HUDEP-2 (cell line): ENCODE data around the gene IHH.
A peak's percentile ranks its signal among the peaks of the same experiment; 100 is the strongest.

ENCODE experiments used
- DNase-seq, 76 experiments: peaks; one replicate each; lab custom pipeline; 2025; ENCODE audit not compliant: unreplicated experiment in 76 of 76; lab: John Stamatoyannopoulos, UW

IHH gene

DNA sequence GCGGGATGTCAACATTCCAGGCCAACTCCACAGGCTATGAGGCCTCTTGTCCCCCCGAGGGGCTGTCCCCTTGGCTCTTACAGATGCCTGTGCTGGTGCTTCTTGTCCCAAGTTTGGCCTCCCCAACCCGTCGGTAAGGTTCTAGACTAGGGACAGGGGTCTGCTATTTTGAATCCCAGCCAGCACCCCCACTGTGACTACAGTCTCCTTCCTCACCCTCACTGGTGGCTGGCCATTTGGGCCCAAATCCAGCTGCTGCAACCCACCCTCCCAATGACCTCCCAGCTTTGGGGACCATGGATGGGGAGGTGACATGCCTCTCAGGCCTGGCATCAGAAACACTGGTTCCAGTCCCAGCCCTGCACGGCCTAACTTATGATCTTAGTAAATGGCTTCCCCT is 38.1 kb downstream of the IHH start:
- no peak for DNase-seq

DNA sequence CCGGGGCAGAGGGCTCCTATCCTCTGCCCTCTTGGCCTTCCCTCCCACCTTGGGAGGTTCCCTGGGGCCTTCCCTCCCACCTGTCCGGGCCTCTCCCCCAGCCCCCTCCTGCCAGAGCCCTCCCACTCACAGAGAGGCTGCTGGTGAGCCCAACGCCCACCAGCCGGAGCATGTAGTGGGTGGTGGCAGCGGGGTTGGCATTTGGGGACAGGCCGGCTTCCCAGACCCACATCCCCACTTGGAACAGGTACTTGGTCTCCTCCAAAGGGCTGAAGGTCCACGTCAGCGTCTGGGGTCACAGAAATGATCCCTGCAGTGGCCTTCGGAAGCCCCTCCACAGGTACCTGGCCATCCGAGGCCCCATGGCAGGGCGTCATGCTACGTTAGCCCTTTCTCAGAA is 38.7 kb downstream of the IHH start:
- no peak for DNase-seq

DNA sequence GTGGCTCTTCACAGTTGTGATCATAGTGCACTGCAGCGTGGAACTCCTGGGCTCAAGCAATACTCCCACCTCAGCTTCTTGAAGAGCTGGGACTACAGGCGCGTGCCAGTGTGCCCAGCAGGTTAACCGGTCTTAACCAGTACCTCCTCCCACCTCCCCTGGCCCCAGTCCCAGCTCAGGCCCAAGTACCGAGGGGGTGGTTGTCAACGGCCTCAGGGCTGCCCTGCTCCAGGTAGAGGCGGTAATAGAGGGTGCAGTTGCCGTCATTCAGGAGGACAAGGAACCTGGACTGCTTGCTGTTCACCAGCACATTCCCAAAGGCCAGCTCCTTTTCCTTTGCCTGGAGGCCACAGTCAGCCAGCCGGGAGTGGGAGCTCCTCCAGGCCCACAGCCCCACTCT is 39.1 kb downstream of the IHH start:
- DNase-seq: no peak

DNA sequence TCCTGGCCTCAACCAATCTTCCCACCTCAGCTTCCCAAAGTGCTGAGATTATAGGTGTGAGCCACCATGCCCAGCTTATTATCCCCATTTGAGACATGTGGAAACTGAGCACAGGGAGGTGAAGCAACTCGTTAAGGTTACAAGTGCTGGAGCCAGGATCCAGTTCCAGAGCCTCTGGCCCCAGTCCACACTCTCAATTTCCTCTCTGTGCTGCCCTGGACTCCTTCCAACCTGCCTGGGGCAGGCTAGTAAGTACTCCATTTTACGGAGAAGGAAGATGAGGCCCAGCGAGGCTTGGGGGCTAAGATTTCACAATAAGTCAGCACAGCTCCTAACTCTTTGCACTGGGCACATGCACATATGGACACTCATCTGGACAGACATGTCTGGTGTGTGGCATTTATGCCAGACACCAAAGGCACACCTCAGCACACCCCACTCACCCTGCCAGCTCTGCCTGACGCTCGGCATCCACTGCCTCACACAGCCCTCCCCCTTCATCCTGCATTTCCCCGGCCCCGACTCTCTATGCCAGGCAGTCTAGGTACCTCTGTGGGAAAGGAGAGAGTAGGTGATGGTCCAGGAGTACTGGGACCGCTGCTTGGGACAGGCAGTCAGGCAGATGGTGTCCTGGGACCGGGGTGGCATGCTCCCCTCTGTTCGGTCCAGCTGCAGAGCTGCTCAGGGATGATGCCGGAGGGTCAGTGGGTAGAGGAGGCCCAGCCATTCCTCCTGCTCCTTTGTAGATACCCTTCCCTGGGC is 39.9 kb downstream of the IHH start:
- DNase-seq: no peak

DNA sequence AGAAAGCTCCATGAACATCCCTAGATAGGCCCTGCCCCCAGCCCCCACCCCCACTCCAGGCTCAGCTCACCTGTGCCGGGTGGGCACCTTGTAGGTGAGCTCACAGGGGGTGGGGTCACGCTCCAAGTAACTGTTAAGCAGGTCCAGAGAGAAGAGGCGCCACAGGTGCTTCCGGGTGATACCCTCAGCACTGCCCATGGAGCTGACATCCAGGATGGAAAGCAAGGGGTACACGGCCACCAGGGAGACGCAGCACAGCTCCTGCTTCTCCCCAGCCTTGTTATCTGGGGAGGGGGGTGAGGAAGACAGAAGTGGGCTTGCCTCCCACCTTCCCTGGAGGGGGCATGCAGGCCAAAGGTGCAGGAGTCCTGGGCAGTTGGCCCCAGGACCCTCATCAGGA is 41.3 kb downstream of the IHH start:
- no peak for DNase-seq

DNA sequence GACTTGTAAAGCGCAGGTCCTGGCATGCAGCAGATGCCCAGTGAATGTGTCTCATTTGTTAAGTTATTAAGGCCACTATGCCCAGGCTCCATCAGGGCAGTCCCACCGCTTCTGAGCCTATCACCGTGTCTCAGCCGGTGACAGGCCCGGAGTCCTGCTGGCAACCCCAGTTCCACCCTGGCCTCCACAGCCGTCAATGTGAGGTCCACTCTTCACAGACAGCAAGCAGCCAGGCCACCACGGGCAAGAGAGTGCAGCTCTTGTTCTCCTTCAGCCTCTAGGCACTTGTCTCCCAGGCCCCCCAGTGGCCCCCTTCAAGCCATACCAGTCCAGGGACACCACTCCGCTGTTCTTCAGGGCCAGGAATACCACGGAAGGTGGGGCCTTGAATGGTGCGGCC is 42.0 kb downstream of the IHH start:
- no peak for DNase-seq

DNA sequence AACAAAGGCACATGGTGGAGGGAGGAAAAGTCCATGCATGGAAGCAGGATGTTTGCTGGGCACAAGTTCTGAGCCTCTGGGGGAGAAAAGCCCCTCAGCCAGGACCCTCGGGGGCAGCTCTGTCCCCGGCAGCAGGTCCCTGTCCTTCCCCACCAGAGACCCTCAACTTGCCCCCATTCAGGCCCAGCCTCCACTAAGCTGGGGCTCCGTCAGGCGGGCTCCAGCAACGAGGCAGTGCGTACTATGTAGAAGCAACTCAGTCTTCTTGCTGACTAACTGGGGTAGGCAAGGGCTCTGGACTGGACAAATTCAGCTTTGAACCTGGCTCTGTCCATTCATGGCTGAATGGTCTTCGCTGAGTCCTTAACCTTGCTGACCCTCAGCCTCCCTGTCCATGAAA is 42.4 kb downstream of the IHH start:
- no peak for DNase-seq

DNA sequence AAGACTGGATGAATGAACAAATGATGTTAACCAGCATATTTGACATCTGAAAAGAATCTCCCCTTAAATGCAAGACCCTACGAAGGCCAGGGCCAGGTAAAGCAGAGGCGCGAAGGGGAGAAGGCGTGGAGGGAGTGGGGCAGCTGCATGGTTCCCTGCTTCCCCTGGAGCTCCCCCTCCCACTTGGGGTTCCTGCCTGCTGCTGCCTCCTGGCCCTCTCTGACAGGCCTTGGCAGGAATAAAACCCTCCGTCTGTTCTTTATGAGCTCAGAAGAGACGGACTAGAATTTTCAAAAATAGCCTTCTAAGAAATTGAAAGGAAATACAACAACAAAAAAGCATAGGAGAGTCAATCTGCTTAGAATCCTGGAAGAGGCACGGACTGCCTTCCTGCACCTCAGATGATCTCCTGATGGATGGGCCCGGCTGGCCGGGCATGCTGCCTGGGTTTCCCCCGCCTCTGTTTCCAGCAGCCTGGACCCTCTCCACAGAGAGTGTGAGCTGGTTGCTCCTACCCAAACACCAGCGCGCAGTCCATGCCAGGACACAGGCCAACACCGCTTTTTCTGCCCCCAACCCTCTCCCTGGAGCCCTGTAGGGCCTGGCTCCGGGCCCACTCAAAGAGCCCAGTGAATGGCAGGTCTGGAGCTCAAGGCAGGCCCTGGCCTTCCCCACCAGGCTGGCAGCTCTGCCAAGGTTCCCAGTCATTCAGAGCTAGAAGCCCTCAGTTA is 43.4 kb downstream of the IHH start:
- DNase-seq: no peak

DNA sequence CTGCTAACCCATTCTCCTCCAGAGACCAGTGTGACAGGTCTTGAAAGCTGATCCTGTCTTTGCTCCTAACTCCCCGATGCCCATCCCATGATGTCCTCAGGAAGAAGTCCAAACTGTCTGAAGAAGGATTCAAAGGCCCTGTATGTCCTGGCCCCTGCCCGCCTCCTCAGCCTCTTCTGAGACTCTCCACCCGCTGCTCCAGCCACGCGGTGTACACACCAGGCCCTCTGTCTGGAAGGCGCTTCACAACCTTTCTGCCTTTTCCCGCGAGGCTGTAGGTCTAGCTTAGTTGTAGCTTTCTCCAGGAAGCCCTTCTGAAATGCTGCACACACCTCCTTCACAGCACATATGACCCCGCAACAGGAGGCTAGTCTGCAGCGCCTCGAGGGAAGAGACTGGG is 44.0 kb downstream of the IHH start:
- no peak for DNase-seq

DNA sequence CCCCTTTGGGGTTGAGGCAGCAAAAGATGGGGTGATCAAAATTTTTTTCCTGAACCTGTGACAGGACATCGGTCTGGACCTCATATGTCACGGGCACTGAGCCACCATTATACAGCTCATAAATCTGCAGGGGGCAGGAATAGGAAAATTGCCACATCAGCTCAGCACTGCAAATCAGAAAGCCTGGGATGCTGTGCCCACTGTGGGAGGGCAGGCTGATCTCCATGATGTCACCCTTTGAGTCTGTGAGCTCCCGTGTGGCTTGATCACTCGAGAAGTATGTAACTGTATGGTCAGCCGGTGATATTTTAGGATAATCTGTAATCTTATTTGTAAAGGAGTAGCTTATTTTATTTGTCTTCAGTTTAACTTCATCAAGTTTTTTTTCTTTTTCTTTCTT is 49.8 kb downstream of the IHH start:
- no peak for DNase-seq

DNA sequence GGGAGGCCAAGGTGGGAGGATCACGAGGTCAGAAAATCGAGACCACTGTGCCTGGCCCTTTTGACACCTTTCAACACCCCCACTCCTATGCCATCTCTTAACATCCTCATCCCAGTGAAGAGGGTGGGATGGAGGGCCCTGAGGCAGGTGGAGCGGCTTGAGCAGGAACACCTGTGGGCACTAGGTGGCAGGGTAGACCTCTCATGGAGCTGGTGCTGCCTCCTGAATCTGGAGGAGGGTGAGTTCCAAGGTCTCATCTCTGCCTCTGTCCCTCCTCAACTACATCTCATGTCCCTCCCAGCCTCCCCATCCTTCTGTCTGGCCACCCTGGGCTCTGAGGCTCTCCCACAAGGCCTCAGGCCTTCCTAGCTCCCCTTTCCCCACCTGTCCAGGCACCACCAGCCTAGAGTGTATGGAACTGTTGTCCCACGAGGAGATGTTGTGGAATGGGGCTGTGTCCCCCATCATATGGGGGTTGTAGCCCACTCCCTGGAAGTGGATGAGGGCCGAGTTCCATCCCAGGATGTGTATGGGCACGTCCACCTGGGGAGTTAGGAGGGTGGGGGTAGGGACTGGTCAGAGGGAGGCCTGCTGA is 50.5 kb downstream of the IHH start:
- peak in 2 of 76 experiments; percentile 13 to 33 for DNase-seq

DNA sequence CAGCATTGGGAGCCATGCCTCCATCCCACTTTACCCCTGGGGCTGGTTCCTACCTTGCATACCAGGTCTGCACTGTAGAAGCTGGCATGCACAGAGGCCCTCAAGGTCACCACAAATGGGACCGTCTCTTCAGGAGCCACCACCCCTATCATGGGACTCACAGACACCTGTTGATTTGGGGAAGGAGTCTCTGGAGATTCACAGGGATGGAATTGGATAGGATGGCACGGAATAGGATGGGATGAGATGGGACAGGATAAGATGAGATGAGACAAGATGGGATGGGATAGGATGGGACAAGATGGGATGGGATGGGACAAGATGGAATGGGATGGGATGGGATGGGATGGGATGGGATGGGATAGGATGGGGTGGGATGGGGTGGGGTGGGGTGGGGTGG is 51.4 kb downstream of the IHH start:
- no peak for DNase-seq
